Astrocyte of the cerebellum (primary cell): ENCODE measurements around the gene NFIA.

ENCODE experiments used
- DNase-seq: peaks from one replicate; pipeline ENCODE4 v3.0.0-alpha.2; 2011; ENCODE audit warnings: low read depth
- H3K4me3 ChIP-seq: 2 replicates; pipeline ENCODE4 v1.5.1; 2011; ENCODE audit warnings: mild to moderate bottlenecking, low read depth, low read length, moderate library complexity
- CTCF ChIP-seq: IDR thresholded peaks from 2 replicates; pipeline ENCODE4 v1.5.1; 2012; ENCODE audit warnings: low read length, low read depth, moderate library complexity, mild to moderate bottlenecking; ENCODE audit errors: missing control alignments
- in situ Hi-C: cut with HindIII; loops from 2 replicates; pipeline ENCODE4 v1.10.0; 2017; ENCODE audit warnings: low sequenced_read_pairs

Gene NFIA

GRCh38 chr1:61439234-61439633 lies 356.9 kb downstream of the NFIA start:
- no peak for DNase-seq
- TF ChIP-seq CTCF: no peak
- in situ Hi-C loops: no loop called here
- no peak overlapping the region for H3K4me3 ChIP-seq

GRCh38 chr1:61441723-61442262 lies 359.4 kb downstream of the NFIA start:
- TF ChIP-seq CTCF: no peak
- in situ Hi-C loops: no loop called here
- no peak overlapping the region for H3K4me3 ChIP-seq
- DNase-seq: no peak

- in situ Hi-C loops: no loop called here
- H3K4me3 ChIP-seq: no peak overlapping the region
- TF ChIP-seq CTCF: no peak
- DNase-seq: no peak
Observed at GRCh38 chr1:61442544-61442943, 360.2 kb downstream of the NFIA start.

GRCh38 chr1:61444288-61444687 lies 361.9 kb downstream of the NFIA start:
- no peak overlapping the region for H3K4me3 ChIP-seq
- in situ Hi-C loops: no loop called here
- DNase-seq: no peak
- no peak for TF ChIP-seq CTCF

GRCh38 chr1:61445269-61445825 lies 363.0 kb downstream of the NFIA start:
- in situ Hi-C loops: no loop called here
- TF ChIP-seq CTCF: no peak

GRCh38 chr1:61446531-61446991 lies 364.2 kb downstream of the NFIA start:
- DNase-seq: no peak
- TF ChIP-seq CTCF: no peak
- in situ Hi-C loops: no loop called here
- H3K4me3 ChIP-seq: no peak overlapping the region

More at GRCh38 chr1:61445269-61445825, 363.0 kb downstream of the NFIA start:
- no peak overlapping the region for H3K4me3 ChIP-seq
- DNase-seq: no peak
